ENCODE results near the gene OBSCN.
"Not testable (repeated sequence)": the region's sequence is repeated elsewhere in the genome, so short reads cannot be mapped to it uniquely, and the experiment has no call there.

Gene OBSCN

GRCh38 chr1:228182296-228183030 is 25.4 kb upstream of the OBSCN start:
- no peak for DNase-seq (ENCODE audit: extremely low read depth, low read depth)
- no peak overlapping the region for H3K4me3 ChIP-seq (replicated peaks; ENCODE audit: low read depth, low read length)
- no peak for TF ChIP-seq CTCF (IDR thresholded peaks at IDR 0.05; ENCODE audit: low read depth, low read length, missing control alignments)

GRCh38 chr1:228184152-228184551 is 23.7 kb upstream of the OBSCN start:
- DNase-seq (ENCODE audit: extremely low read depth, low read depth): no peak
- no peak for TF ChIP-seq CTCF (IDR thresholded peaks at IDR 0.05; ENCODE audit: low read depth, low read length, missing control alignments)
- no peak overlapping the region for H3K4me3 ChIP-seq (replicated peaks; ENCODE audit: low read depth, low read length)

- TF ChIP-seq CTCF (IDR thresholded peaks at IDR 0.05; ENCODE audit: low read depth, low read length, missing control alignments): no peak
- DNase-seq (ENCODE audit: extremely low read depth, low read depth): no peak
Observed at GRCh38 chr1:228185641-228185965, 22.2 kb upstream of the OBSCN start.

GRCh38 chr1:228188249-228188648 is 19.6 kb upstream of the OBSCN start:
- H3K4me3 ChIP-seq (replicated peaks; ENCODE audit: low read depth, low read length); DNase-seq (ENCODE audit: extremely low read depth, low read depth): not testable (repeated sequence)

More at GRCh38 chr1:228185641-228185965, 22.2 kb upstream of the OBSCN start:
- H3K4me3 ChIP-seq (replicated peaks; ENCODE audit: low read depth, low read length): no peak overlapping the region

- no peak overlapping the region for H3K4me3 ChIP-seq (replicated peaks; ENCODE audit: low read depth, low read length)
- no peak for DNase-seq (ENCODE audit: extremely low read depth, low read depth)
- no peak for TF ChIP-seq CTCF (IDR thresholded peaks at IDR 0.05; ENCODE audit: low read depth, low read length, missing control alignments)
Observed at GRCh38 chr1:228190182-228190581, 17.7 kb upstream of the OBSCN start.

GRCh38 chr1:228190778-228191177 is 17.1 kb upstream of the OBSCN start:
- DNase-seq (ENCODE audit: extremely low read depth, low read depth): no peak
- TF ChIP-seq CTCF (IDR thresholded peaks at IDR 0.05; ENCODE audit: low read depth, low read length, missing control alignments): no peak
- no peak overlapping the region for H3K4me3 ChIP-seq (replicated peaks; ENCODE audit: low read depth, low read length)

GRCh38 chr1:228194436-228194835 is 13.4 kb upstream of the OBSCN start:
- TF ChIP-seq CTCF (IDR thresholded peaks at IDR 0.05; ENCODE audit: low read depth, low read length, missing control alignments): no peak
- H3K4me3 ChIP-seq (replicated peaks; ENCODE audit: low read depth, low read length): no peak overlapping the region
- DNase-seq (ENCODE audit: extremely low read depth, low read depth): no peak

Measured in HFF-Myc (cell line).